ENCODE results near the gene EIF5.

EIF5 gene

DNA sequence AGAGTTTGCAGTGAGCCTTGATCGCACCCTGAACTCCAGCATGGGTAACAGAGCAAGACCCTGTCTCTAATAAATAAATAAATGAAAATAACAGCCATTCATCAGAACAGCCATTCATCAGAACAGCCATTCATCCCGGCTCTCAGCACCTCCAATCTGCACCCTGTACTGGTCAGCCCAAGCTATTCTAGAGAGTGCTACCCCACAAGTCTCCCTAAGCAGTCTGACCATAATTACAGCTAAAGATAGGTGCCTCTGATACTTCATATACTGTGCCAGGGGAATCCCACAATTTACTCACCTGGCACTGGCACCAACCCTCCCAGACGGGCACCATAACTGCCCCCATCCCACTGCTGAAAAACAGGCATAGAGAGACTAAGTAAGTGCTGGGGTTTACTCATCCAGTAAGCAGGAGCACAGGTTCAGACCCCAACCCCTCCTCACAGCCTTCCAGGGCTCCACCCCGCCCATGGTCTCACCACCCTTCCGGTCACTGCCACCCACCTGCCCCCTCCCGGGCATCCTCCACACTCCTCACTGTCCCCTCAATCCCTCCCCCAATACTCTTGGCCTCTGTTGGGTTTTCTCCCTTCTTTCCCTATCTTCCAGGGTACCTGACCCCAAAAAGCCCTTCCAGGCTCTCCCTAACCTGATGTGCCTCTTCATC, 15.2 kb upstream of the EIF5 start:
- no peak overlapping the region for H3K4me3 ChIP-seq (ENCODE audit: low read depth, low read length)
- in situ Hi-C loops (cut with HindIII; ENCODE audit: low sequenced_read_pairs) = no loop called here
- no peak for DNase-seq (ENCODE audit: low read depth, low spot score)
- TF ChIP-seq, protein P1, sequence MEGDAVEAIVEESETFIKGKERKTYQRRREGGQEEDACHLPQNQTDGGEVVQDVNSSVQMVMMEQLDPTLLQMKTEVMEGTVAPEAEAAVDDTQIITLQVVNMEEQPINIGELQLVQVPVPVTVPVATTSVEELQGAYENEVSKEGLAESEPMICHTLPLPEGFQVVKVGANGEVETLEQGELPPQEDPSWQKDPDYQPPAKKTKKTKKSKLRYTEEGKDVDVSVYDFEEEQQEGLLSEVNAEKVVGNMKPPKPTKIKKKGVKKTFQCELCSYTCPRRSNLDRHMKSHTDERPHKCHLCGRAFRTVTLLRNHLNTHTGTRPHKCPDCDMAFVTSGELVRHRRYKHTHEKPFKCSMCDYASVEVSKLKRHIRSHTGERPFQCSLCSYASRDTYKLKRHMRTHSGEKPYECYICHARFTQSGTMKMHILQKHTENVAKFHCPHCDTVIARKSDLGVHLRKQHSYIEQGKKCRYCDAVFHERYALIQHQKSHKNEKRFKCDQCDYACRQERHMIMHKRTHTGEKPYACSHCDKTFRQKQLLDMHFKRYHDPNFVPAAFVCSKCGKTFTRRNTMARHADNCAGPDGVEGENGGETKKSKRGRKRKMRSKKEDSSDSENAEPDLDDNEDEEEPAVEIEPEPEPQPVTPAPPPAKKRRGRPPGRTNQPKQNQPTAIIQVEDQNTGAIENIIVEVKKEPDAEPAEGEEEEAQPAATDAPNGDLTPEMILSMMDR (IDR thresholded peaks at IDR 0.05; ENCODE audit: low read depth, low read length) = no peak

DNA sequence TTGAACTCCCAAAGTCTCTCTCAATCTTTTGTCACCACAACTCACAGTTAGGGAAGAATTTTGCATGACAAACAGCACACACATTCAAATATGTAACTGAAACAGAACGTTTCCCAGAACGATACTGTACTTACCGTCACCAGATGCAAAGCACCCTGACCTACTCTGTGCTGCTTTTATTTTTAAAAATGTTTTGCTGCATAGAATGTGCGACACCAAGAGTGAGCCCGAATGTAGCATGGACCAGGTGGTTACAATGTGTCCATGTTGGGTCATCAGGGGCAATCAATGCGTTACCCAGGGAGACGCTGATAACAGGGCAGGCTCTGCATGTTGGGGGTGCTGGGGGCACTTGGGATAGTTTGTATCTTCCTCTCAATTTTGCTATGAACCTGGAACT, 14.6 kb upstream of the EIF5 start:
- no peak overlapping the region for H3K4me3 ChIP-seq (ENCODE audit: low read depth, low read length)
- no peak for DNase-seq (ENCODE audit: low read depth, low spot score)
- in situ Hi-C loops (cut with HindIII; ENCODE audit: low sequenced_read_pairs) = no loop called here
- TF ChIP-seq, protein P1 (IDR thresholded peaks at IDR 0.05; ENCODE audit: low read depth, low read length) = no peak

DNA sequence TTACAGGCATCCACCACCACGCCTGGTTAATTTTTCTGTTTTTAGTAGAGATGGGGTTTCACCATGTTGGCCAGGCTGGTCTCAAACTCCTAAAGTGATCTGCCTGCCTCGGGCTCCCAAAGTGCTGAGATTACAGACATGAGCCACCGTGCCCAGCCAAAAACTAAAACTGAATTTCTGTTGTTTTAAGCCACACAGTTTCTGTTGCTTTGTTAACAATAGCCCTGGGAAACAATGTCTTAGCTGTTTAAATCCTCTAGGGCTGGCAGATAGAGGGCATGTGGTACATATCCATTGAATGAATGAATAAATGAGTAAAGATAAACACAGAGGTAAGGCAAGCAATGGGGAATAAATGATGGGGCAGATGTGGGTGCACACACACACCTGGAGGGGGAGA, 8.0 kb upstream of the EIF5 start:
- in situ Hi-C loops (cut with HindIII; ENCODE audit: low sequenced_read_pairs) = no loop called here
- DNase-seq (ENCODE audit: low read depth, low spot score) = no peak
- TF ChIP-seq, protein P1 (IDR thresholded peaks at IDR 0.05; ENCODE audit: low read depth, low read length) = no peak
- no peak overlapping the region for H3K4me3 ChIP-seq (ENCODE audit: low read depth, low read length)

DNA sequence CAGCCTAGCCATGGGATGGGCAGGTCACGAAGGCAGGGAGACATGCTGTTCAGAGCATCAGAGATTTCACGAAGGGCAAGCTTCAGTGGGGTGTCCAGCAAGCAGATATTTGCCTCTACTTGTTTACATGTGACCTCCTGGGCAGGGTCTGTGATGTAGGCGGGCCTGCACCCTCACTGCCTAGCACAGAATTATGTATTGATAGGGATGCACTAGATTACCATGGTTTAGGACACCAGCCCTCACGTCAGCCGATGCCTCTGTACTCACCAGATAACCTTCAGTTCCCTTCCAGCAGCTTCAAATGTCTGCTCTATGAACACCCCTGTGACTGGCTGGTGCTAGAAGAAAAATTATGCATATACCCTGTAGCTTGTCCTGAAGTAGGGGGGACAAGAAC, 5.1 kb upstream of the EIF5 start:
- in situ Hi-C loops (cut with HindIII; ENCODE audit: low sequenced_read_pairs) = no loop called here

DNA sequence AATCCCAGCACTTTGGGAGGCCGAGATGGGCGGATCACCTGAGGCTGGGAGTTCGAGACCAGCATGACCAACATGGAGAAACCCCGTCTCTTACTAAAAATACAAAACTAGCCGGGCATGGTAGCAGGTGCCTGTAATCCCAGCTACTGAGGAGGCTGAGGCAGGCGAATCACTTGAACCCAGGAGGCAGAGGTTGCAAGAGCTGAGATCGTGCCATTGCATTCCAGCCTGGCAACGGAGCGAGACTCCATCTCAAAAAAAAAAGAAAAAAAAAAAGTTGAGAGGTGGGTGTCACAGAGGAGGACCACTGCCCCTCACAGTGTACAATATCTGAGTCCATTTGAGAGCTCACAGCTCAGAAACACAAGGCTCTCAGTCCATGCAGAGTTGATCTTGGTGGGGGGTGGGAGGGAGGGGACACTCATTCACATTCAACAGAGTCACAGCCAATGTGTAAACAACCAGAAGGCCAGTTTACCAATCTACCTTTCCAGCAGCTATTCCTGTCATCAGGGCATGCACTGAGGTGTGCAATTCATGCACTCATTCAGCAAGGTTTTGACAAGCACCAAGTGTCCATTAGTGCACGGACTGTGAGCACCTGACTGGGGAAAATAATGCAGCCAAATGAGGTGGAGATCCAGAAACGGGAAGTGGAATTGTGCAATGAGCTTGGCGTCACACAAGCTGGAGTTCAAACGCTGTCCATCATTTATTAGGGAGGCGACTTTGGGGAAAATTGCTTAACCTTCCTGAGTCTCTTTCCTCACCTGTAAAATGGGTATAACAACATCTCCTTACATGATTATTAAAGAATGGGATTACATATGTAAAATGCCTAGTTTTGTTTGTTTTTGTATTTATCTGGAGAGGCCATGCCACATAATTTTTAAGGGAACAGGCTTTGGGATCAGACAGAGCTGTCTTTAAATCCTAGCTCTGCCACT, 4.4 kb upstream of the EIF5 start:
- DNase-seq (ENCODE audit: low read depth, low spot score) = no peak
- H3K4me3 ChIP-seq (ENCODE audit: low read depth, low read length) = no peak overlapping the region
- in situ Hi-C loops (cut with HindIII; ENCODE audit: low sequenced_read_pairs) = no loop called here
- TF ChIP-seq, protein P1 (IDR thresholded peaks at IDR 0.05; ENCODE audit: low read depth, low read length) = no peak

More for the DNA sequence above, 5.1 kb upstream of the EIF5 start:
- no peak for DNase-seq (ENCODE audit: low read depth, low spot score)
- H3K4me3 ChIP-seq (ENCODE audit: low read depth, low read length) = no peak overlapping the region
- TF ChIP-seq, protein P1 (IDR thresholded peaks at IDR 0.05; ENCODE audit: low read depth, low read length) = no peak

DNA sequence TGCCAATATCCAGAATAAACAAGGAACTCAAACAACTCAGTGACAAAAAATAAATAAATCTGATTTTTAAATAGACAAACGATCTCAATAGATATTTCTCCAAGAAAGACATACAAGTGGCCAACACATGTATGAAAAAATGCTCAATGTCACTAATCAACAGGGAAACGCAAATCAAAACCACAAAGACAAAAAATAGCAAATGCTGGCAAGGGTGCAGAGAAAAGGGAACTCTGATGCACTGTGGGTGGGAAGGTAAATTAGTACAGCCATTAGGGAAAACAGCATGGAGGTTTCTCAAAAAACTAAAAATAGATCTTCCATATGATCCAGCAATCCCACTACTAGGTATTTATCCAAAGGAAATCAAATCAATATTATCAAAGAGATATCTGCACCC, 3.5 kb upstream of the EIF5 start:
- no peak overlapping the region for H3K4me3 ChIP-seq (ENCODE audit: low read depth, low read length)
- DNase-seq (ENCODE audit: low read depth, low spot score) = no peak
- TF ChIP-seq, protein P1 (IDR thresholded peaks at IDR 0.05; ENCODE audit: low read depth, low read length) = no peak
- in situ Hi-C loops (cut with HindIII; ENCODE audit: low sequenced_read_pairs) = no loop called here

Data from astrocyte of the spinal cord (primary cell).